ENCODE results near the gene KSR1.

DNA sequence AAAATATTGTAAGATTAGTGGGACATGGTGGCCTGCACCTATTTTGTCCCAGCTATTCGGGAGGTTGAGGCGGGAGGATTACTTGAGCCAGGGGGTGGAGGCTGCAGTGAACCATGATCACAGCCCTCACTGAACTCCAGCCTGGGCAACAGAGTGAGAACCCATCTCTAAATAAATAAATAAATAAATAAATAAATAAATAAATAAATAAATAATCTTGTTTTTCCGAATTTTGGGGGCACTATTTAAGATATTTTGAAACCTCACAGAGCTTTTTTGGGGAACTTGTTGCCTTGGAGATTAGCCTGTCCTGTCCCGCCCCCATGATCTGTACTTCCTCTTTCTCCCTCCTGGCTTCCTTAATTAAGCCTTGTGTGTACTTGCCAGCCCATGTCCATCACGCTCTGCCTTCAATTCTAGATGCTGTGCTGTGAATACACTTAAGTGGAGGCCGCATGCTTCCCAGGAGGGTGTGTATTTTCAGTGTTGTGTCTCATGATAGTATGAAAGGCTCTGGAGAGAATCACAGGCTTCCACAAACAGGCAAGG, 179.1 kb downstream of the KSR1 start:
- no peak for TF ChIP-seq POLR2A (IDR thresholded peaks at IDR 0.05)
- TF ChIP-seq POLR2AphosphoS5 (IDR thresholded peaks at IDR 0.05): no peak

Measured in upper lobe of left lung (tissue), 4 donors.